Measurements from ENCODE around the gene DGKI. TPM values are rescaled to one million over a fixed set of nuclear protein-coding genes. Genes with fewer than 3 reads are reported as not detected.
"Not testable (repeated sequence)": the region's sequence is repeated elsewhere in the genome, so short reads cannot be mapped to it uniquely, and the experiment has no call there.

DGKI gene
- total RNA-seq, 1 donor, result 4.7 TPM

- TF ChIP-seq CTCF (IDR thresholded peaks at IDR 0.05; ENCODE audit: insufficient read depth, low read length), result no peak
- DNase-seq (ENCODE audit: low read depth), result no peak
These were observed 130.7 kb downstream of the DGKI start for GRCh38 chr7:137716061-137716460.

GRCh38 chr7:137715533-137715932, 131.2 kb downstream of the DGKI start:
- H3K4me3 ChIP-seq (ENCODE audit: low read depth, low read length), result no peak overlapping the region
- TF ChIP-seq CTCF (IDR thresholded peaks at IDR 0.05; ENCODE audit: insufficient read depth, low read length), result no peak
- peak; percentile 51 for DNase-seq (ENCODE audit: low read depth)

More at GRCh38 chr7:137716061-137716460, 130.7 kb downstream of the DGKI start:
- no peak overlapping the region for H3K4me3 ChIP-seq (ENCODE audit: low read depth, low read length)

- peak; percentile 40 for DNase-seq (ENCODE audit: low read depth)
- no peak overlapping the region for H3K4me3 ChIP-seq (ENCODE audit: low read depth, low read length)
- TF ChIP-seq CTCF (IDR thresholded peaks at IDR 0.05; ENCODE audit: insufficient read depth, low read length), result no peak
These were observed 131.7 kb downstream of the DGKI start for GRCh38 chr7:137715121-137715520.

GRCh38 chr7:137706330-137706729, 140.4 kb downstream of the DGKI start:
- H3K4me3 ChIP-seq (ENCODE audit: low read depth, low read length); DNase-seq (ENCODE audit: low read depth): not testable (repeated sequence)

GRCh38 chr7:137704723-137705122, 142.1 kb downstream of the DGKI start:
- no peak overlapping the region for H3K4me3 ChIP-seq (ENCODE audit: low read depth, low read length)
- DNase-seq (ENCODE audit: low read depth), result no peak
- TF ChIP-seq CTCF (IDR thresholded peaks at IDR 0.05; ENCODE audit: insufficient read depth, low read length), result no peak

- TF ChIP-seq CTCF (IDR thresholded peaks at IDR 0.05; ENCODE audit: insufficient read depth, low read length), result no peak
- H3K4me3 ChIP-seq (ENCODE audit: low read depth, low read length), result no peak overlapping the region
- no peak for DNase-seq (ENCODE audit: low read depth)
These were observed 143.3 kb downstream of the DGKI start for GRCh38 chr7:137703291-137704010.

GRCh38 chr7:137696988-137697387, 149.8 kb downstream of the DGKI start:
- TF ChIP-seq CTCF (IDR thresholded peaks at IDR 0.05; ENCODE audit: insufficient read depth, low read length), result no peak
- no peak overlapping the region for H3K4me3 ChIP-seq (ENCODE audit: low read depth, low read length)
- DNase-seq (ENCODE audit: low read depth), result no peak

Measured in fibroblast of the aortic adventitia (primary cell).